Erythroblast (primary cell): ENCODE measurements around the gene NT5DC2.

Experiments
- GATA1 ChIP-seq: IDR thresholded peaks from 2 replicates; pipeline ENCODE4 v1.6.1; 2011; ENCODE audit warnings: low read depth, mild to moderate bottlenecking, control low read depth, low read length, moderate library complexity
- POLR2A ChIP-seq: IDR thresholded peaks from 2 replicates; pipeline ENCODE4 v1.6.1; 2011; ENCODE audit warnings: mild to moderate bottlenecking, low read length

- no peak for TF ChIP-seq POLR2A
- TF ChIP-seq GATA1, result no peak
Measured at GRCh38 chr3:52531860-52532516, 1.7 kb downstream of the NT5DC2 start.
